Activated CD4-positive, alpha-beta memory T cell treated with anti-CD3 and anti-CD28 coated beads for 36 hours (primary cell): ENCODE measurements around the gene KLF17. TPM values are rescaled to one million over a fixed set of nuclear protein-coding genes. Genes with fewer than 3 reads are reported as not detected.

Experiments
- CTCF ChIA-PET: fragments of 350-600 bp; sonication (Branson Sonifier 250); formaldehyde crosslinking; loops from one replicate; lab custom pipeline; 2021; ENCODE audit warnings: antibody characterized with exemption, inconsistent platforms; lab: Charles Lee
- POLR2A ChIA-PET: fragments of 350-600 bp; sonication (Branson Sonifier 250); formaldehyde crosslinking; loops from one replicate; lab custom pipeline; 2021; ENCODE audit warnings: antibody characterized with exemption; lab: Charles Lee
- DNase-seq: peaks from one replicate; pipeline ENCODE4 v3.0.0-alpha.2; 2020
- H3K27ac Mint-ChIP-seq: one replicate; pipeline ENCODE4 v1.8.0; 2021; ENCODE audit warnings: mixed read lengths
- H3K27me3 Mint-ChIP-seq: one replicate; pipeline ENCODE4 v1.8.0; 2021; ENCODE audit warnings: mixed read lengths
- H3K36me3 Mint-ChIP-seq: one replicate; pipeline ENCODE4 v1.8.0; 2021; ENCODE audit warnings: mixed read lengths
- H3K4me1 Mint-ChIP-seq: one replicate; pipeline ENCODE4 v1.8.0; 2021; ENCODE audit warnings: low read depth, mixed read lengths
- H3K4me3 Mint-ChIP-seq: one replicate; pipeline ENCODE4 v1.8.0; 2021; ENCODE audit warnings: mild to moderate bottlenecking, mixed read lengths
- H3K9me3 Mint-ChIP-seq: one replicate; pipeline ENCODE4 v1.8.0; 2021; ENCODE audit warnings: mixed read lengths
- intact Hi-C: fragments of 100-400 bp; cut with micrococcal nuclease; formaldehyde crosslinking; loops from one replicate; pipeline ENCODE4 v1.15.1; 2023
- total RNA-seq, 2 experiments: library from RNA; stranded (reverse); gene quantifications; one replicate each; pipeline ENCODE4 v1.2.3, GENCODE V29; 2021

KLF17 gene
- total RNA-seq: not detected

GRCh38 chr1:44118682-44119081 is at the start of gene KLF17:
KLF17 (plus strand) TSS chr1:44118821; CDS start chr1:44118908, 87 bp downstream.
- intact Hi-C loops: no loop called here
- ChIA-PET POLR2A (no interaction called here), CTCF (no interaction called here)
- H3K4me3 Mint-ChIP-seq: no peak within 1 kb of the TSS
- no peak within 1 kb of the TSS for H3K27ac Mint-ChIP-seq
- peaks cover 11% of the 10 kb centered on the region for H3K27me3 Mint-ChIP-seq
- H3K4me1 Mint-ChIP-seq: no peaks in the 10 kb centered on the region
- no peak for DNase-seq
- no peaks in the 10 kb centered on the region for H3K36me3 Mint-ChIP-seq
- H3K9me3 Mint-ChIP-seq: no peaks in the 10 kb centered on the region

GRCh38 chr1:44071461-44071860 is 47.2 kb upstream of the KLF17 start:
- H3K9me3 Mint-ChIP-seq: no peaks in the 10 kb centered on the region
- ChIA-PET CTCF (interaction anchor here (1.6 kb wide), 1 partner anchor 23 kb away, joined by 4 read pairs; no protein-coding TSS in a partner anchor), POLR2A (no interaction called here)
- H3K4me1 Mint-ChIP-seq: no peaks in the 10 kb centered on the region
- no peak overlapping the region for H3K4me3 Mint-ChIP-seq
- no peaks in the 10 kb centered on the region for H3K36me3 Mint-ChIP-seq
- DNase-seq: no peak
- H3K27me3 Mint-ChIP-seq: peaks cover 24% of the 10 kb centered on the region
- no peak overlapping the region for H3K27ac Mint-ChIP-seq
- intact Hi-C loops: no loop called here

- no peak overlapping the region for H3K4me3 Mint-ChIP-seq
- H3K4me1 Mint-ChIP-seq: no peaks in the 10 kb centered on the region
- no peaks in the 10 kb centered on the region for H3K9me3 Mint-ChIP-seq
- ChIA-PET CTCF (no interaction called here), POLR2A (no interaction called here)
- H3K36me3 Mint-ChIP-seq: no peaks in the 10 kb centered on the region
- peaks cover 23% of the 10 kb centered on the region for H3K27me3 Mint-ChIP-seq
- H3K27ac Mint-ChIP-seq: no peak overlapping the region
- DNase-seq: no peak
- intact Hi-C loops: no loop called here
Measured at GRCh38 chr1:44072204-44072603, 46.4 kb upstream of the KLF17 start.

GRCh38 chr1:44072821-44073220 is 45.8 kb upstream of the KLF17 start:
- H3K36me3 Mint-ChIP-seq: no peaks in the 10 kb centered on the region
- no peak for DNase-seq
- peaks cover 23% of the 10 kb centered on the region for H3K27me3 Mint-ChIP-seq
- intact Hi-C loops: no loop called here
- H3K27ac Mint-ChIP-seq: no peak overlapping the region
- H3K4me3 Mint-ChIP-seq: no peak overlapping the region
- ChIA-PET CTCF (no interaction called here), POLR2A (no interaction called here)
- H3K4me1 Mint-ChIP-seq: no peaks in the 10 kb centered on the region
- no peaks in the 10 kb centered on the region for H3K9me3 Mint-ChIP-seq

GRCh38 chr1:44073528-44073927 is 45.1 kb upstream of the KLF17 start:
- no peak for DNase-seq
- no peaks in the 10 kb centered on the region for H3K4me1 Mint-ChIP-seq
- peaks cover 23% of the 10 kb centered on the region for H3K27me3 Mint-ChIP-seq
- intact Hi-C loops: no loop called here
- CTCF ChIA-PET: no interaction called here
- no peaks in the 10 kb centered on the region for H3K36me3 Mint-ChIP-seq
- H3K4me3 Mint-ChIP-seq: no peak overlapping the region
- no peaks in the 10 kb centered on the region for H3K9me3 Mint-ChIP-seq
- POLR2A ChIA-PET: no interaction called here
- H3K27ac Mint-ChIP-seq: no peak overlapping the region

GRCh38 chr1:44074415-44074814 is 44.2 kb upstream of the KLF17 start:
- Mint-ChIP-seq H3K27me3 (peaks cover 25% of the 10 kb centered on the region), H3K4me1 (no peaks in the 10 kb centered on the region), H3K4me3 (no peak overlapping the region), H3K9me3 (no peaks in the 10 kb centered on the region), H3K27ac (no peak overlapping the region), H3K36me3 (no peaks in the 10 kb centered on the region)
- intact Hi-C loops: no loop called here
- no peak for DNase-seq
- POLR2A ChIA-PET: no interaction called here
- CTCF ChIA-PET: no interaction called here

- no peaks in the 10 kb centered on the region for H3K36me3 Mint-ChIP-seq
- POLR2A ChIA-PET: no interaction called here
- H3K27ac Mint-ChIP-seq: no peak overlapping the region
- intact Hi-C loops: no loop called here
- no peaks in the 10 kb centered on the region for H3K9me3 Mint-ChIP-seq
- CTCF ChIA-PET: no interaction called here
- no peaks in the 10 kb centered on the region for H3K4me1 Mint-ChIP-seq
- DNase-seq: no peak
- no peak overlapping the region for H3K4me3 Mint-ChIP-seq
- peaks cover 20% of the 10 kb centered on the region for H3K27me3 Mint-ChIP-seq
Measured at GRCh38 chr1:44076066-44076465, 42.6 kb upstream of the KLF17 start.

- intact Hi-C loops: no loop called here
- Mint-ChIP-seq H3K4me3 (no peak overlapping the region), H3K4me1 (no peaks in the 10 kb centered on the region), H3K9me3 (no peaks in the 10 kb centered on the region), H3K27me3 (peaks cover 18% of the 10 kb centered on the region), H3K36me3 (no peaks in the 10 kb centered on the region), H3K27ac (no peak overlapping the region)
- ChIA-PET CTCF (interaction anchor here (1.4 kb wide), 1 partner anchor 30 kb away, joined by 3 read pairs; no protein-coding TSS in a partner anchor), POLR2A (no interaction called here)
- no peak for DNase-seq
Measured at GRCh38 chr1:44077421-44077820, 41.2 kb upstream of the KLF17 start.

- no peaks in the 10 kb centered on the region for H3K36me3 Mint-ChIP-seq
- no peak overlapping the region for H3K4me3 Mint-ChIP-seq
- peaks cover 17% of the 10 kb centered on the region for H3K27me3 Mint-ChIP-seq
- H3K9me3 Mint-ChIP-seq: no peaks in the 10 kb centered on the region
- no peaks in the 10 kb centered on the region for H3K4me1 Mint-ChIP-seq
- intact Hi-C loops: no loop called here
- POLR2A ChIA-PET: no interaction called here
- H3K27ac Mint-ChIP-seq: no peak overlapping the region
- DNase-seq: no peak
- CTCF ChIA-PET: interaction anchor here (1.4 kb wide), 1 partner anchor 31 kb away, joined by 3 read pairs; no protein-coding TSS in a partner anchor
Measured at GRCh38 chr1:44078104-44078503, 40.5 kb upstream of the KLF17 start.

- no peak overlapping the region for H3K4me3 Mint-ChIP-seq
- DNase-seq: no peak
- peaks cover 25% of the 10 kb centered on the region for H3K27me3 Mint-ChIP-seq
- ChIA-PET CTCF (no interaction called here), POLR2A (no interaction called here)
- H3K9me3 Mint-ChIP-seq: no peaks in the 10 kb centered on the region
- intact Hi-C loops: no loop called here
- H3K4me1 Mint-ChIP-seq: no peaks in the 10 kb centered on the region
- no peak overlapping the region for H3K27ac Mint-ChIP-seq
- H3K36me3 Mint-ChIP-seq: no peaks in the 10 kb centered on the region
Measured at GRCh38 chr1:44079566-44079965, 39.1 kb upstream of the KLF17 start.

GRCh38 chr1:44084998-44085675 is 33.5 kb upstream of the KLF17 start:
- H3K27ac Mint-ChIP-seq: no peak overlapping the region
- no peak for DNase-seq
- intact Hi-C loops: no loop called here
- ChIA-PET POLR2A (no interaction called here), CTCF (no interaction called here)
- no peaks in the 10 kb centered on the region for H3K9me3 Mint-ChIP-seq
- H3K27me3 Mint-ChIP-seq: peaks cover 38% of the 10 kb centered on the region
- no peaks in the 10 kb centered on the region for H3K36me3 Mint-ChIP-seq
- no peaks in the 10 kb centered on the region for H3K4me1 Mint-ChIP-seq
- no peak overlapping the region for H3K4me3 Mint-ChIP-seq

- DNase-seq: no peak
- H3K4me1 Mint-ChIP-seq: no peaks in the 10 kb centered on the region
- no peaks in the 10 kb centered on the region for H3K9me3 Mint-ChIP-seq
- ChIA-PET CTCF (no interaction called here), POLR2A (no interaction called here)
- no peaks in the 10 kb centered on the region for H3K36me3 Mint-ChIP-seq
- H3K27me3 Mint-ChIP-seq: peaks cover 37% of the 10 kb centered on the region
- no peak overlapping the region for H3K27ac Mint-ChIP-seq
- intact Hi-C loops: no loop called here
- no peak overlapping the region for H3K4me3 Mint-ChIP-seq
Measured at GRCh38 chr1:44086692-44087474, 31.7 kb upstream of the KLF17 start.
